Progenitor cell of endocrine pancreas (in vitro differentiated cells): Measurements from ENCODE around the gene DGCR8. TPM values are rescaled to one million over a fixed set of nuclear protein-coding genes. Genes with fewer than 3 reads are reported as not detected.

Experiments used
- DNase-seq: peaks from one replicate; pipeline ENCODE4 v3.0.0; 2021; ENCODE audit warnings: low spot score; ENCODE audit not compliant: unreplicated experiment
- H3K27ac Mint-ChIP-seq: 2 replicates; pipeline ENCODE4 v1.8.0; 2021; ENCODE audit warnings: mild to moderate bottlenecking, moderate library complexity, mixed read lengths
- H3K27me3 Mint-ChIP-seq: 2 replicates; pipeline ENCODE4 v1.8.0; 2021; ENCODE audit warnings: mixed read lengths
- H3K36me3 Mint-ChIP-seq: 2 replicates; pipeline ENCODE4 v1.8.0; 2022; ENCODE audit warnings: mixed read lengths; ENCODE audit not compliant: insufficient read depth
- H3K4me1 Mint-ChIP-seq: 2 replicates; pipeline ENCODE4 v1.8.0; 2021; ENCODE audit warnings: low read depth, mixed read lengths
- H3K4me3 Mint-ChIP-seq: 2 replicates; pipeline ENCODE4 v1.8.0; 2021; ENCODE audit warnings: low read depth, mild to moderate bottlenecking, moderate library complexity, mixed read lengths
- H3K9me3 Mint-ChIP-seq: 2 replicates; pipeline ENCODE4 v1.8.0; 2021; ENCODE audit warnings: low read depth, mixed read lengths
- total RNA-seq: library from RNA; stranded (reverse); gene quantifications from 2 replicates; pipeline ENCODE4 v1.2.1, GENCODE V29; 2021
- TF ChIP-seq, protein P1 (sequence below): fragments of 200-600 bp; sonication (generic); IDR thresholded peaks from one replicate; pipeline ENCODE4 v1.5.0; 2021; ENCODE audit warnings: antibody characterized with exemption, mild to moderate bottlenecking; ENCODE audit not compliant: unreplicated experiment

The DGCR8 gene
- total RNA-seq, 1 donor from 2014 or later, result 75.8 TPM

- TF ChIP-seq, protein P1, sequence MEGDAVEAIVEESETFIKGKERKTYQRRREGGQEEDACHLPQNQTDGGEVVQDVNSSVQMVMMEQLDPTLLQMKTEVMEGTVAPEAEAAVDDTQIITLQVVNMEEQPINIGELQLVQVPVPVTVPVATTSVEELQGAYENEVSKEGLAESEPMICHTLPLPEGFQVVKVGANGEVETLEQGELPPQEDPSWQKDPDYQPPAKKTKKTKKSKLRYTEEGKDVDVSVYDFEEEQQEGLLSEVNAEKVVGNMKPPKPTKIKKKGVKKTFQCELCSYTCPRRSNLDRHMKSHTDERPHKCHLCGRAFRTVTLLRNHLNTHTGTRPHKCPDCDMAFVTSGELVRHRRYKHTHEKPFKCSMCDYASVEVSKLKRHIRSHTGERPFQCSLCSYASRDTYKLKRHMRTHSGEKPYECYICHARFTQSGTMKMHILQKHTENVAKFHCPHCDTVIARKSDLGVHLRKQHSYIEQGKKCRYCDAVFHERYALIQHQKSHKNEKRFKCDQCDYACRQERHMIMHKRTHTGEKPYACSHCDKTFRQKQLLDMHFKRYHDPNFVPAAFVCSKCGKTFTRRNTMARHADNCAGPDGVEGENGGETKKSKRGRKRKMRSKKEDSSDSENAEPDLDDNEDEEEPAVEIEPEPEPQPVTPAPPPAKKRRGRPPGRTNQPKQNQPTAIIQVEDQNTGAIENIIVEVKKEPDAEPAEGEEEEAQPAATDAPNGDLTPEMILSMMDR, result no peak
- no peak for DNase-seq
- Mint-ChIP-seq H3K27ac (no peak overlapping the region), H3K4me1 (no peaks in the 10 kb centered on the region), H3K9me3 (no peaks in the 10 kb centered on the region), H3K4me3 (no peak overlapping the region), H3K36me3 (no peaks in the 10 kb centered on the region), H3K27me3 (no peaks in the 10 kb centered on the region)
Measured at GRCh38 chr22:20145832-20146223, 65.8 kb downstream of the DGCR8 start.

- no peak overlapping the region for H3K27ac Mint-ChIP-seq
- no peaks in the 10 kb centered on the region for H3K36me3 Mint-ChIP-seq
- H3K4me1 Mint-ChIP-seq, result no peaks in the 10 kb centered on the region
- DNase-seq, result no peak
- H3K4me3 Mint-ChIP-seq, result no peak overlapping the region
- H3K9me3 Mint-ChIP-seq, result no peaks in the 10 kb centered on the region
- TF ChIP-seq, protein P1, result no peak
- no peaks in the 10 kb centered on the region for H3K27me3 Mint-ChIP-seq
Measured at GRCh38 chr22:20146777-20147176, 66.7 kb downstream of the DGCR8 start.

- no peak overlapping the region for H3K4me3 Mint-ChIP-seq
- TF ChIP-seq, protein P1, result no peak
- DNase-seq, result no peak
- H3K27me3 Mint-ChIP-seq, result no peaks in the 10 kb centered on the region
- H3K4me1 Mint-ChIP-seq, result no peaks in the 10 kb centered on the region
- no peak overlapping the region for H3K27ac Mint-ChIP-seq
- H3K36me3 Mint-ChIP-seq, result no peaks in the 10 kb centered on the region
- H3K9me3 Mint-ChIP-seq, result no peaks in the 10 kb centered on the region
Measured at GRCh38 chr22:20147237-20147988, 67.4 kb downstream of the DGCR8 start.

- peaks cover 3% of the 10 kb centered on the region for H3K27me3 Mint-ChIP-seq
- no peaks in the 10 kb centered on the region for H3K4me1 Mint-ChIP-seq
- H3K4me3 Mint-ChIP-seq, result no peak overlapping the region
- no peaks in the 10 kb centered on the region for H3K36me3 Mint-ChIP-seq
- TF ChIP-seq, protein P1, result no peak
- no peak for DNase-seq
- no peak overlapping the region for H3K27ac Mint-ChIP-seq
- H3K9me3 Mint-ChIP-seq, result no peaks in the 10 kb centered on the region
Measured at GRCh38 chr22:20148414-20148813, 68.4 kb downstream of the DGCR8 start.

DNA sequence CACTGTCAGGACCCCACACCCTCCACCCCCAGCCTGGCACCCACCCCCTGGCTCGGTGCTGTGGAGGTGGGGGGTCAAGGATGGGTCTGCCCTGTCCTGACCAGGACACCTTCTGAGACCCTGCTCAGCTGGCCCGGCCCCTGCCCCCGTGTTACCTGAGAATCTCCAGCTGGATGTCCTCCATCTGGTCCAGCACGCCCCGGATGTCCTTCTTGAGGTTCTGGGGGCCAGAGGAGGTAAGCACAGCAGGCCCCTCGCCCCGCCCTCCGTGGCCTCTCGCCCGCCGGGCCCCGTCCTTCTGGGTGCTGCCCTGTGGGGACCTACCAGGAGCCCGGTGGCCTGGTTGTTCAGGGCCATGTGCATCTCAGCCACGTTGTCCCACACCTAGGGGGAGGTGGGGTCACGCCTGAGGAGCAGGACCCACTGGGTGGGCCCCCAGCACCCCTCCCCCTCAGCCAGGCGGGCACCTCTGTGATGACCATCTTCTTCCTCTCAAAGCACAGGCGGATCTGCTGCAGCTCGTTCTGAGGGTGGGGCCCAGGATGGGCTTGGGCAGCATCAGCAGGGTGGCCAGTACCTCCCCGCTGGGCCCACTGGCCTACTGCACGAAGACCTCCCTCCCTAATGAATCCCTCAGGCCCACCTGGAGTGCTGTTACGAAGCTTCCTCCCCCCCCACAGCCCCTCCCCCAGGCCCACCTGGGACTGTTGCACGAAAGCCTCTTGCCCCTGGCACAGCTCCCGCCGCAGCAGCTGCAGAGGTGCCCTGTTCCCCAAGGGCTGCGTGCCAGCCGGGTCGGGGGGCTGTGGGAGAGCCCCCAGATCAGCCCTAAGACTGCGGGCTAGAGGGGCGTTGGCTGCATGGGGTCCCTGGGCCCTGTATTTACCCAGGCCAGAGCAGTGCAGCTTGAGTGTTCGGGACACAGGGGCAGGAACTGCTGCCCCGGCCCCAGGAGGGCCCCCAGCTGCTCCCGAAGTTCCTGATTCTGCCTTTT, 69.5 kb downstream of the DGCR8 start:
- H3K36me3 Mint-ChIP-seq, result no peaks in the 10 kb centered on the region
- H3K27ac Mint-ChIP-seq, result no peak overlapping the region
- DNase-seq, result no peak
- peaks cover 7% of the 10 kb centered on the region for H3K27me3 Mint-ChIP-seq
- no peaks in the 10 kb centered on the region for H3K4me1 Mint-ChIP-seq
- no peak overlapping the region for H3K4me3 Mint-ChIP-seq
- TF ChIP-seq, protein P1, result no peak
- H3K9me3 Mint-ChIP-seq, result no peaks in the 10 kb centered on the region
